Measurements from ENCODE around the gene CA6.

Gene CA6

GRCh38 chr1:8939000-8939265, 6.7 kb upstream of the CA6 start:
- Mint-ChIP-seq H3K27me3 (no peaks in the 10 kb centered on the region), H3K27ac (no peak overlapping the region), H3K4me1 (ENCODE audit: low read depth) (peaks cover 19% of the 10 kb centered on the region), H3K9me3 (no peaks in the 10 kb centered on the region), H3K36me3 (ENCODE audit: low read depth) (no peaks in the 10 kb centered on the region), H3K4me3 (no peak overlapping the region)
- intact Hi-C loops (cut with micrococcal nuclease): no loop called here

GRCh38 chr1:8939362-8939995, 6.2 kb upstream of the CA6 start:
- Mint-ChIP-seq H3K4me3 (no peak overlapping the region), H3K4me1 (ENCODE audit: low read depth) (peaks cover 19% of the 10 kb centered on the region), H3K27ac (no peak overlapping the region), H3K9me3 (no peaks in the 10 kb centered on the region), H3K27me3 (no peaks in the 10 kb centered on the region), H3K36me3 (ENCODE audit: low read depth) (no peaks in the 10 kb centered on the region)
- intact Hi-C loops (cut with micrococcal nuclease): no loop called here

- no peak overlapping the region for H3K27ac Mint-ChIP-seq
- H3K4me1 Mint-ChIP-seq (ENCODE audit: low read depth): peaks cover 19% of the 10 kb centered on the region
Measured at GRCh38 chr1:8941906-8942305, 3.8 kb upstream of the CA6 start.

GRCh38 chr1:8943498-8944405, 1.9 kb upstream of the CA6 start:
- H3K4me1 Mint-ChIP-seq (ENCODE audit: low read depth): peaks cover 18% of the 10 kb centered on the region
- no peaks in the 10 kb centered on the region for H3K9me3 Mint-ChIP-seq
- H3K4me3 Mint-ChIP-seq: no peak overlapping the region
- intact Hi-C loops (cut with micrococcal nuclease): no loop called here
- no peaks in the 10 kb centered on the region for H3K27me3 Mint-ChIP-seq
- no peak overlapping the region for H3K27ac Mint-ChIP-seq
- no peaks in the 10 kb centered on the region for H3K36me3 Mint-ChIP-seq (ENCODE audit: low read depth)

More at GRCh38 chr1:8941906-8942305, 3.8 kb upstream of the CA6 start:
- no peak overlapping the region for H3K4me3 Mint-ChIP-seq
- intact Hi-C loops (cut with micrococcal nuclease): no loop called here
- H3K27me3 Mint-ChIP-seq: no peaks in the 10 kb centered on the region
- H3K36me3 Mint-ChIP-seq (ENCODE audit: low read depth): no peaks in the 10 kb centered on the region
- no peaks in the 10 kb centered on the region for H3K9me3 Mint-ChIP-seq

- H3K4me1 Mint-ChIP-seq (ENCODE audit: low read depth): peaks cover 15% of the 10 kb centered on the region
- intact Hi-C loops (cut with micrococcal nuclease): no loop called here
- no peak overlapping the region for H3K4me3 Mint-ChIP-seq
- H3K9me3 Mint-ChIP-seq: no peaks in the 10 kb centered on the region
- H3K27me3 Mint-ChIP-seq: no peaks in the 10 kb centered on the region
- H3K36me3 Mint-ChIP-seq (ENCODE audit: low read depth): no peaks in the 10 kb centered on the region
- peak overlapping the region; percentile 18 for H3K27ac Mint-ChIP-seq
Measured at GRCh38 chr1:8947127-8947691, 1.5 kb downstream of the CA6 start.

GRCh38 chr1:8950309-8950708, 4.6 kb downstream of the CA6 start:
- peaks cover 15% of the 10 kb centered on the region for H3K4me1 Mint-ChIP-seq (ENCODE audit: low read depth)
- H3K9me3 Mint-ChIP-seq: no peaks in the 10 kb centered on the region
- no peaks in the 10 kb centered on the region for H3K27me3 Mint-ChIP-seq
- intact Hi-C loops (cut with micrococcal nuclease): no loop called here
- no peaks in the 10 kb centered on the region for H3K36me3 Mint-ChIP-seq (ENCODE audit: low read depth)
- H3K27ac Mint-ChIP-seq: no peak overlapping the region
- H3K4me3 Mint-ChIP-seq: no peak overlapping the region

GRCh38 chr1:8951231-8951630, 5.6 kb downstream of the CA6 start:
- no peak overlapping the region for H3K4me3 Mint-ChIP-seq
- no peaks in the 10 kb centered on the region for H3K36me3 Mint-ChIP-seq (ENCODE audit: low read depth)
- H3K27me3 Mint-ChIP-seq: no peaks in the 10 kb centered on the region
- intact Hi-C loops (cut with micrococcal nuclease): no loop called here
- peaks cover 15% of the 10 kb centered on the region for H3K4me1 Mint-ChIP-seq (ENCODE audit: low read depth)
- no peak overlapping the region for H3K27ac Mint-ChIP-seq
- no peaks in the 10 kb centered on the region for H3K9me3 Mint-ChIP-seq

- Mint-ChIP-seq H3K27ac (no peak overlapping the region), H3K4me3 (no peak overlapping the region), H3K9me3 (peaks cover 5% of the 10 kb centered on the region), H3K4me1 (ENCODE audit: low read depth) (no peaks in the 10 kb centered on the region), H3K27me3 (no peaks in the 10 kb centered on the region), H3K36me3 (ENCODE audit: low read depth) (no peaks in the 10 kb centered on the region)
- intact Hi-C loops (cut with micrococcal nuclease): no loop called here
Measured at GRCh38 chr1:8955406-8955805, 9.7 kb downstream of the CA6 start.

- H3K27ac Mint-ChIP-seq: no peak overlapping the region
- H3K4me1 Mint-ChIP-seq (ENCODE audit: low read depth): no peaks in the 10 kb centered on the region
- no peak overlapping the region for H3K4me3 Mint-ChIP-seq
- no peaks in the 10 kb centered on the region for H3K27me3 Mint-ChIP-seq
- intact Hi-C loops (cut with micrococcal nuclease): no loop called here
- no peaks in the 10 kb centered on the region for H3K36me3 Mint-ChIP-seq (ENCODE audit: low read depth)
- H3K9me3 Mint-ChIP-seq: peaks cover 8% of the 10 kb centered on the region
Measured at GRCh38 chr1:8956461-8957349, 11.0 kb downstream of the CA6 start.

GRCh38 chr1:8962812-8963530, 17.3 kb downstream of the CA6 start:
- intact Hi-C loops (cut with micrococcal nuclease): loop anchor here (1.0 kb wide), 1 partner anchor 138 kb away; no protein-coding TSS in a partner anchor
- Mint-ChIP-seq H3K9me3 (peaks cover 8% of the 10 kb centered on the region), H3K4me1 (ENCODE audit: low read depth) (peaks cover 6% of the 10 kb centered on the region), H3K36me3 (ENCODE audit: low read depth) (no peaks in the 10 kb centered on the region), H3K27me3 (peaks cover 2% of the 10 kb centered on the region), H3K27ac (no peak overlapping the region), H3K4me3 (no peak overlapping the region)

GRCh38 chr1:8963963-8964362, 18.3 kb downstream of the CA6 start:
- H3K4me3 Mint-ChIP-seq: no peak overlapping the region
- H3K9me3 Mint-ChIP-seq: peaks cover 8% of the 10 kb centered on the region
- no peak overlapping the region for H3K27ac Mint-ChIP-seq
- intact Hi-C loops (cut with micrococcal nuclease): loop anchor here (1.0 kb wide), 1 partner anchor 137 kb away; no protein-coding TSS in a partner anchor
- H3K36me3 Mint-ChIP-seq (ENCODE audit: low read depth): no peaks in the 10 kb centered on the region
- H3K27me3 Mint-ChIP-seq: peaks cover 2% of the 10 kb centered on the region
- H3K4me1 Mint-ChIP-seq (ENCODE audit: low read depth): peaks cover 6% of the 10 kb centered on the region

- peaks cover 6% of the 10 kb centered on the region for H3K4me1 Mint-ChIP-seq (ENCODE audit: low read depth)
- intact Hi-C loops (cut with micrococcal nuclease): no loop called here
- H3K36me3 Mint-ChIP-seq (ENCODE audit: low read depth): no peaks in the 10 kb centered on the region
- peaks cover 2% of the 10 kb centered on the region for H3K27me3 Mint-ChIP-seq
- no peak overlapping the region for H3K27ac Mint-ChIP-seq
- peaks cover 5% of the 10 kb centered on the region for H3K9me3 Mint-ChIP-seq
- H3K4me3 Mint-ChIP-seq: no peak overlapping the region
Measured at GRCh38 chr1:8965121-8965820, 19.6 kb downstream of the CA6 start.

GRCh38 chr1:8966606-8967005, 20.9 kb downstream of the CA6 start:
- Mint-ChIP-seq H3K9me3 (no peaks in the 10 kb centered on the region), H3K4me3 (no peak overlapping the region), H3K36me3 (ENCODE audit: low read depth) (no peaks in the 10 kb centered on the region), H3K27ac (no peak overlapping the region), H3K4me1 (ENCODE audit: low read depth) (peaks cover 17% of the 10 kb centered on the region), H3K27me3 (peaks cover 10% of the 10 kb centered on the region)
- intact Hi-C loops (cut with micrococcal nuclease): no loop called here
